ENCODE results near the gene TNKS1BP1. TPM values are rescaled to one million over a fixed set of nuclear protein-coding genes. Genes with fewer than 3 reads are reported as not detected.

The TNKS1BP1 gene
- polyA plus RNA-seq, 1 of the 3 experiments (the other 2 are of a cell fraction): 43.3 TPM

GRCh38 chr11:57363131-57364080 lies 38.7 kb upstream of the TNKS1BP1 start:
- Histone ChIP-seq H3K4me3 (ENCODE audit: low read depth in 2 of 2, low read length in 1 of 2) (no peak overlapping the region), H3K4me1 (ENCODE audit: control insufficient read depth in 1 of 2, insufficient read depth in 2 of 2, low read depth in 1 of 2, low read length in 1 of 2) (no peaks in the 10 kb centered on the region; a peak in 1 of 4 replicates), H2AFZ (ENCODE audit: low read depth) (no peak overlapping the region), H3K9me2 (no peaks in the 10 kb centered on the region), H3K27me3 (ENCODE audit: insufficient read depth) (0 out of 2 replicates have a peak, but pooled peaks cover 8% of the 10 kb centered on the region), H3K79me2 (ENCODE audit: insufficient read depth) (no peaks in the 10 kb centered on the region), H4K20me1 (ENCODE audit: insufficient read depth) (no peaks in the 10 kb centered on the region), H3K27ac (ENCODE audit: low read depth in 2 of 2, low read length in 1 of 2) (no peak overlapping the region), H3K36me3 (replicated peaks in 1 of 2; ENCODE audit: control insufficient read depth in 1 of 2, insufficient read depth in 2 of 2, low read length in 1 of 2) (no peaks in the 10 kb centered on the region), H3F3A (replicated peaks; ENCODE audit: insufficient read depth) (no peaks in the 10 kb centered on the region), H3K9me3 (no peaks in the 10 kb centered on the region), H3K9ac (no peak overlapping the region), H3K4me2 (no peak overlapping the region)
- WGBS (ENCODE audit: low lambda C conversion rate): 39% methylated on average over 6 of the region's 7 CpGs
- TF ChIP-seq RAD21 (IDR thresholded peaks at IDR 0.05; ENCODE audit: low read length) (no peak), CHD2 (IDR thresholded peaks at IDR 0.05; ENCODE audit: low read length, partially characterized antibody) (no peak), POLR2AphosphoS5 (IDR thresholded peaks at IDR 0.05; ENCODE audit: low read depth, low read length) (no peak), CTCF (IDR thresholded peaks at IDR 0.05) (no peak), ZBTB33 (IDR thresholded peaks at IDR 0.05; ENCODE audit: borderline replicate concordance, low read depth) (no peak), MXI1 (IDR thresholded peaks at IDR 0.05; ENCODE audit: low read depth, low read length) (no peak), RXRA (IDR thresholded peaks at IDR 0.05; ENCODE audit: borderline replicate concordance, low read depth) (no peak), PBX3 (IDR thresholded peaks at IDR 0.05) (no peak), USF1 (IDR thresholded peaks at IDR 0.05; ENCODE audit: borderline replicate concordance, low read depth) (no peak), IRF3 (IDR thresholded peaks at IDR 0.05; ENCODE audit: low read depth, low read length) (no peak), GATA2 (CRISPR knock-in tag; IDR thresholded peaks at IDR 0.05) (no peak), SMC3 (IDR thresholded peaks at IDR 0.05; ENCODE audit: low read depth, low read length) (no peak), MAX (IDR thresholded peaks at IDR 0.05; ENCODE audit: low read depth) (no peak), USF2 (IDR thresholded peaks at IDR 0.05; ENCODE audit: borderline replicate concordance, low read depth, low read length) (no peak), RFX5 (IDR thresholded peaks at IDR 0.05; ENCODE audit: low read length) (no peak), ELF1 (IDR thresholded peaks at IDR 0.05) (no peak), EP300 (IDR thresholded peaks at IDR 0.05; ENCODE audit: borderline replicate concordance in 1 of 2, low read depth in 1 of 2, low read length in 1 of 2) (no peak), SIN3A (IDR thresholded peaks at IDR 0.05; ENCODE audit: borderline replicate concordance, low read depth, low read length) (no peak), MEF2A (IDR thresholded peaks at IDR 0.05; ENCODE audit: borderline replicate concordance, low read depth) (no peak)
- ChIA-PET POLR2A (no interaction called here), CTCF (interaction anchor here (1.2 to 7.1 kb wide), 5 partner anchors 14 to 117 kb away, joined by 3 to 33 read pairs (median 8); no protein-coding TSS in a partner anchor)
- DNase-seq: no peak
